HepG2 (cell line): ENCODE results near the gene DPCD. TPM values are rescaled to one million over a fixed set of nuclear protein-coding genes. Genes with fewer than 3 reads are reported as not detected.
A peak's percentile ranks its signal among the peaks of the same experiment; 100 is the strongest.

Experiments
- ATAC-seq: fragments of 200-7000 bp; cut with Tn5 transposase; 3 replicates; pipeline ENCODE4 v1.9.1; 2020; ENCODE audit warnings: mild to moderate bottlenecking, moderate library complexity
- BruUV-seq: library from RNA; stranded (reverse); fragments of 400-500 nt; replicated peaks from 2 replicates; lab custom pipeline; 2021; lab: Mats Ljungman, UMichigan
- CTCF ChIA-PET: fragments of 300-600 bp; formaldehyde crosslinking; extraction: SDS; loops from one replicate; lab custom pipeline; 2021; ENCODE audit warnings: low total read pairs, inconsistent platforms, low intra/inter-chr PET ratio; lab: Yijun Ruan, JAX
- POLR2A ChIA-PET: fragments of 350-600 bp; sonication (Branson Sonifier 250); formaldehyde crosslinking; loops from one replicate; lab custom pipeline; 2020; ENCODE audit warnings: antibody characterized with exemption, inconsistent platforms; lab: Yijun Ruan, JAX
- DNase-seq: peaks from one replicate; pipeline ENCODE4 v3.0.0-alpha.2; 2015; ENCODE audit warnings: low spot score
- FAIRE-seq: peaks from 3 replicates; lab custom pipeline; 2011; peaks lifted over from hg19 to GRCh38; lab: Jason Lieb, UNC
- H2AFZ ChIP-seq: one replicate; pipeline ENCODE4 v1.6.1; 2011; ENCODE audit warnings: low read length, inconsistent platforms
- H3K27ac ChIP-seq: fragments of 300-600 bp; 3 replicates; pipeline ENCODE4 v1.8.0; 2011; ENCODE audit warnings: mixed run types, mild to moderate bottlenecking, mixed read lengths, low read length, inconsistent platforms; ENCODE audit not compliant: insufficient read depth; ENCODE audit errors: extremely low read length
- H3K27me3 ChIP-seq, 2 experiments: fragments of 200-600 bp in 1 of 2; 2 replicates in 1 of 2; 3 replicates in 1 of 2; pipeline versions ENCODE4 v1.6.0 to v1.8.0; 2011; ENCODE audit warnings: low read length in 2 of 2, mild to moderate bottlenecking in 2 of 2, moderate library complexity in 2 of 2, inconsistent platforms in 1 of 2; ENCODE audit not compliant: insufficient read depth in 2 of 2, control insufficient read depth in 1 of 2
- H3K36me3 ChIP-seq, 2 experiments: fragments of 200-600 bp in 1 of 2; replicated peaks in 1 of 2; 2 replicates in 1 of 2; 3 replicates in 1 of 2; pipeline versions ENCODE4 v1.5.1 to v1.8.0; 2011; ENCODE audit warnings: low read length in 2 of 2, inconsistent platforms in 1 of 2; ENCODE audit not compliant: insufficient read depth in 2 of 2, control insufficient read depth in 1 of 2
- H3K4me1 ChIP-seq: 2 replicates; pipeline ENCODE4 v1.5.1; 2012; ENCODE audit warnings: low read length, inconsistent platforms; ENCODE audit not compliant: insufficient read depth
- H3K4me2 ChIP-seq: 2 replicates; pipeline ENCODE4 v1.6.0; 2011; ENCODE audit warnings: low read depth, low read length, inconsistent platforms
- H3K4me3 ChIP-seq, 3 experiments: fragments of 200-600 bp in 1 of 3; sonication (generic), shearing (Covaris generic) in 1 of 3; replicated peaks in 1 of 3; 2 replicates each; pipeline ENCODE4 v1.5.1; 2011 to 2016; ENCODE audit warnings: low read length in 3 of 3, inconsistent platforms in 2 of 3, low read depth in 2 of 3, mild to moderate bottlenecking in 2 of 3, control low read depth in 1 of 3, mixed read lengths in 1 of 3; ENCODE audit not compliant: insufficient read depth in 1 of 3
- H3K79me2 ChIP-seq: one replicate; pipeline ENCODE4 v1.6.1; 2011; ENCODE audit warnings: low read length, inconsistent platforms; ENCODE audit not compliant: insufficient read depth
- H3K9ac ChIP-seq: 2 replicates; pipeline ENCODE4 v1.6.0; 2011; ENCODE audit warnings: mild to moderate bottlenecking, low read depth, low read length, inconsistent platforms; ENCODE audit not compliant: insufficient read depth
- H3K9me3 ChIP-seq: 2 replicates; pipeline ENCODE4 v1.5.1; 2012; ENCODE audit warnings: mild to moderate bottlenecking, low read length
- H4K20me1 ChIP-seq: 2 replicates; pipeline ENCODE4 v1.6.0; 2011; ENCODE audit warnings: inconsistent platforms, mild to moderate bottlenecking, low read length, moderate library complexity; ENCODE audit not compliant: insufficient read depth
- CREB1 ChIP-seq, 2 experiments: fragments of 450-650 bp in 1 of 2; IDR thresholded peaks; 2 replicates each; pipeline ENCODE4 v1.6.1; 2016 to 2017; ENCODE audit warnings: control low read depth in 1 of 2, mild to moderate bottlenecking in 1 of 2, missing compliant biosample characterization in 1 of 2, missing genetic modification characterization in 1 of 2
- FLYWCH1 ChIP-seq: sonication (generic); formaldehyde crosslinking; IDR thresholded peaks from 2 replicates; pipeline ENCODE4 v1.8.1; 2023; ENCODE audit warnings: mild to moderate bottlenecking, missing genetic modification reagents
- KDM1A ChIP-seq: IDR thresholded peaks from 2 replicates; pipeline ENCODE4 v1.6.1; 2016; ENCODE audit warnings: missing compliant biosample characterization
- MED13 ChIP-seq: sonication (generic); formaldehyde crosslinking; IDR thresholded peaks from 2 replicates; pipeline ENCODE4 v1.5.0; 2020; ENCODE audit warnings: missing genetic modification reagents
- ZNF326 ChIP-seq: sonication (generic); formaldehyde crosslinking; IDR thresholded peaks from 2 replicates; pipeline ENCODE4 v1.4.0; 2020; ENCODE audit warnings: missing genetic modification reagents, borderline replicate concordance
- ZNF629 ChIP-seq: sonication (generic); formaldehyde crosslinking; conservative IDR thresholded peaks from 2 replicates; pipeline ENCODE4 v1.5.0; 2020; ENCODE audit warnings: missing genetic modification reagents
- WGBS: methylation state at CpG from one replicate; pipeline ENCODE4 v1.1.6; 2017; ENCODE audit warnings: low lambda C conversion rate; 5-methylcytosine and 5-hydroxymethylcytosine counted together
- in situ Hi-C: cut with HindIII; loops from 2 replicates; pipeline ENCODE4 v1.10.0; 2017; ENCODE audit warnings: low pct_unique_long_range_greater_than_20kb; ENCODE audit not compliant: extremely low pct_ligation_motif_present
- intact Hi-C: fragments of 100-400 bp; cut with micrococcal nuclease; formaldehyde crosslinking; loops from one replicate; pipeline ENCODE4 v1.10.0; 2022; ENCODE audit not compliant: unreplicated experiment
- polyA plus RNA-seq, 8 experiments: library from polyadenylated mRNA; depleted of rRNA in 3 of 8; stranded (reverse) in 7 of 8; unstranded in 1 of 8; fragments of >200 nt; fragmentation: Illumina TruSeq in 4 of 8; extraction: Trizol in 4 of 8; gene quantifications; 2 replicates each; pipeline versions ENCODE4 v1.2.1 to v1.2.3, GENCODE V29; 2011 to 2016; ENCODE audit warnings: low read depth in 4 of 8, missing spikeins in 1 of 8, mixed read lengths in 1 of 8; ENCODE audit not compliant: insufficient read depth in 1 of 8
- total RNA-seq, 5 experiments: library from RNA; depleted of rRNA; stranded (reverse); fragments of >200 nt; fragmentation: Illumina TruSeq; extraction: Trizol; gene quantifications; 2 replicates each; pipeline ENCODE4 v1.2.3, GENCODE V29; 2016; ENCODE audit warnings: low read depth in 1 of 5
- TF ChIP-seq, protein P1 (sequence below): sonication (generic); formaldehyde crosslinking; conservative IDR thresholded peaks from 2 replicates; pipeline ENCODE4 v1.4.0; 2020; ENCODE audit warnings: missing genetic modification reagents

The DPCD gene
- total and polyA plus RNA-seq, 2 of the 13 experiments (the other 11 are each of a cell fraction or from before 2014, with no cell fraction given), result 25.2 to 27.0 TPM

DNA sequence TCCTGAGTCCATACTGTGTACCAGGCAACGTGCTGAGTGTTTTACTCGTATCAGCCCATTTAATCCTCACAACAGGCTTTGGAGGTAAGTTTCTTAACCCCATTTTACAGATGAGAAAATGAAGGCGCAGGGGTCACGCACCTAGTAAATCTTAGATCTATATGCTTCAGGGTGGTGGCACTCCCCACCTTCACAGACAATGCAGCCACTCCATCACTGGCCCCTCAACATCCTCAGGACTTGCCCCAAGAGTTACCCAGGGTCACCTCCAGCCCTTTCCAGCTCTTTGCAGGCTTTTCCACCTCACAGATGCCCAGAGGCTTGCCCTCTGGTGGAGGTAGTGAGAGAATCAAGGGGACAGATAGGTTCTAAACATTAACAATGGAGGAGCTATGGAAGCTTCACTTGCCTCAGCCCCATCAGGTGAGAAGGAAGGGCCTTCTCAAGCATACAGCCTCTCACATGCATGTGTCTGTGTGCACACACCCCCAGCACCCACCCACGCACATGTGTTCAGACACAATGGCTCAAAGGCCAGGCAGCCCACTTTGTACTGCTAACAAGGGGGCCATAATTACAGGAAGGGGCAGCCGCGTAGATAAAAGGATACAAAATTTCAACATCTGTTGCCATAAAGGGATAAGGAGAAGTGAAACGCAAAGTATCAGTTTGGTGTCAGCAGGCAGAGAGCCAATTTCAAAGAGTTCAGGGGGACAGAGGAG lies 29.1 kb downstream of the DPCD start:
- H3K9me3 ChIP-seq, result no peaks in the 10 kb centered on the region
- H2AFZ ChIP-seq, result no peak overlapping the region
- no peak overlapping the region for H3K4me3 ChIP-seq
- intact Hi-C loops, result no loop called here
- ATAC-seq (no peak), FAIRE-seq (no peak), DNase-seq (no peak)
- H3K4me2 ChIP-seq, result no peak overlapping the region
- no peak overlapping the region for H3K9ac ChIP-seq
- 96% methylated on average over 8 of the region's 8 CpGs for WGBS
- ChIA-PET POLR2A (no interaction called here), CTCF (no interaction called here)
- no peaks in the 10 kb centered on the region for H3K79me2 ChIP-seq
- BruUV-seq, result no TSS peak
- H4K20me1 ChIP-seq, result no peaks in the 10 kb centered on the region
- H3K27me3 ChIP-seq, result no peaks in the 10 kb centered on the region
- no peaks in the 10 kb centered on the region for H3K4me1 ChIP-seq
- in situ Hi-C loops, result no loop called here
- no peak overlapping the region for H3K27ac ChIP-seq
- H3K36me3 ChIP-seq, result peaks cover 3 to 13% of the 10 kb centered on the region in 2 experiments; a peak in 3 of 5 replicates
- TF ChIP-seq CREB1 (IDR thresholded peaks at IDR 0.05), result no peak
- no peak for TF ChIP-seq CREB1 (CRISPR knock-in tag; IDR thresholded peaks at IDR 0.05)
- no peak for TF ChIP-seq MED13
- no peak for TF ChIP-seq KDM1A (CRISPR knock-in tag)
- TF ChIP-seq ZNF326 (CRISPR knock-in tag), result no peak
- peak; percentile 72 for TF ChIP-seq ZNF629 (CRISPR knock-in tag)
- TF ChIP-seq FLYWCH1, result no peak
- TF ChIP-seq, protein P1, sequence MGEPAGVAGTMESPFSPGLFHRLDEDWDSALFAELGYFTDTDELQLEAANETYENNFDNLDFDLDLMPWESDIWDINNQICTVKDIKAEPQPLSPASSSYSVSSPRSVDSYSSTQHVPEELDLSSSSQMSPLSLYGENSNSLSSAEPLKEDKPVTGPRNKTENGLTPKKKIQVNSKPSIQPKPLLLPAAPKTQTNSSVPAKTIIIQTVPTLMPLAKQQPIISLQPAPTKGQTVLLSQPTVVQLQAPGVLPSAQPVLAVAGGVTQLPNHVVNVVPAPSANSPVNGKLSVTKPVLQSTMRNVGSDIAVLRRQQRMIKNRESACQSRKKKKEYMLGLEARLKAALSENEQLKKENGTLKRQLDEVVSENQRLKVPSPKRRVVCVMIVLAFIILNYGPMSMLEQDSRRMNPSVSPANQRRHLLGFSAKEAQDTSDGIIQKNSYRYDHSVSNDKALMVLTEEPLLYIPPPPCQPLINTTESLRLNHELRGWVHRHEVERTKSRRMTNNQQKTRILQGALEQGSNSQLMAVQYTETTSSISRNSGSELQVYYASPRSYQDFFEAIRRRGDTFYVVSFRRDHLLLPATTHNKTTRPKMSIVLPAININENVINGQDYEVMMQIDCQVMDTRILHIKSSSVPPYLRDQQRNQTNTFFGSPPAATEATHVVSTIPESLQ (CRISPR knock-in tag), result no peak
